Measurements from ENCODE around the gene TRAK1. TPM values are rescaled to one million over a fixed set of nuclear protein-coding genes. Genes with fewer than 3 reads are reported as not detected.

TRAK1 gene
- total RNA-seq, 1 donor from 2014 or later, result 41.7 TPM

GRCh38 chr3:42210726-42211125 is 119.6 kb downstream of the TRAK1 start:
- H3K36me3 ChIP-seq (ENCODE audit: control insufficient read depth, insufficient read depth, low read length), result peaks cover 2% of the 10 kb centered on the region
- no peaks in the 10 kb centered on the region for H3K27me3 ChIP-seq (ENCODE audit: control insufficient read depth, insufficient read depth, low read length)
- H3K4me3 ChIP-seq (ENCODE audit: low read depth, low read length), result no peak overlapping the region
- TF ChIP-seq, protein P1, sequence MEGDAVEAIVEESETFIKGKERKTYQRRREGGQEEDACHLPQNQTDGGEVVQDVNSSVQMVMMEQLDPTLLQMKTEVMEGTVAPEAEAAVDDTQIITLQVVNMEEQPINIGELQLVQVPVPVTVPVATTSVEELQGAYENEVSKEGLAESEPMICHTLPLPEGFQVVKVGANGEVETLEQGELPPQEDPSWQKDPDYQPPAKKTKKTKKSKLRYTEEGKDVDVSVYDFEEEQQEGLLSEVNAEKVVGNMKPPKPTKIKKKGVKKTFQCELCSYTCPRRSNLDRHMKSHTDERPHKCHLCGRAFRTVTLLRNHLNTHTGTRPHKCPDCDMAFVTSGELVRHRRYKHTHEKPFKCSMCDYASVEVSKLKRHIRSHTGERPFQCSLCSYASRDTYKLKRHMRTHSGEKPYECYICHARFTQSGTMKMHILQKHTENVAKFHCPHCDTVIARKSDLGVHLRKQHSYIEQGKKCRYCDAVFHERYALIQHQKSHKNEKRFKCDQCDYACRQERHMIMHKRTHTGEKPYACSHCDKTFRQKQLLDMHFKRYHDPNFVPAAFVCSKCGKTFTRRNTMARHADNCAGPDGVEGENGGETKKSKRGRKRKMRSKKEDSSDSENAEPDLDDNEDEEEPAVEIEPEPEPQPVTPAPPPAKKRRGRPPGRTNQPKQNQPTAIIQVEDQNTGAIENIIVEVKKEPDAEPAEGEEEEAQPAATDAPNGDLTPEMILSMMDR (IDR thresholded peaks at IDR 0.05; ENCODE audit: insufficient read depth, low read length, poor library complexity, severe bottlenecking), result no peak
- no peak for DNase-seq (ENCODE audit: low read depth)

DNA sequence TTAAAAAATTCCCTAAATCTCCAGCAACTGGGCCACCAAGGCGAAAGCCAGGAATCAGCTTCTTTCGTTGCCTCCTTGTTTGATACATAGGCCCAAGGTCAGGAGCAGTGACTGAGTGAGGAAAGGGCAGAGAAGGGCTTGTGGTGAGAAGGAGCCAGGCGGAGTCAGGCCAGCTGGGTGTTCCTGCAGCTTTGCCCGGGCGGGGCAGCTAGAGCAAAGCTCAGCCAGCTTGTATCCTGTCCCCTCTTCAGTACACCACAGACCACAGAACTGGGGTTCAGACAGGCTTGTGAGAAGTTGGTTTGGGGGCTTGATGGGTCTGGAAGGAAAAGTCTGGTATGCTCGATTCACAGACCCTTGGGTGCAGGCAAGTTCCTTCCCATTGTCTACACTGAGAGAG is 122.3 kb downstream of the TRAK1 start:
- Histone ChIP-seq H3K27me3 (ENCODE audit: control insufficient read depth, insufficient read depth, low read length) (no peaks in the 10 kb centered on the region), H3K4me3 (ENCODE audit: low read depth, low read length) (no peak overlapping the region), H3K36me3 (ENCODE audit: control insufficient read depth, insufficient read depth, low read length) (peaks cover 2% of the 10 kb centered on the region)
- no peak for DNase-seq (ENCODE audit: low read depth)
- TF ChIP-seq, protein P1 (IDR thresholded peaks at IDR 0.05; ENCODE audit: insufficient read depth, low read length, poor library complexity, severe bottlenecking), result no peak

DNA sequence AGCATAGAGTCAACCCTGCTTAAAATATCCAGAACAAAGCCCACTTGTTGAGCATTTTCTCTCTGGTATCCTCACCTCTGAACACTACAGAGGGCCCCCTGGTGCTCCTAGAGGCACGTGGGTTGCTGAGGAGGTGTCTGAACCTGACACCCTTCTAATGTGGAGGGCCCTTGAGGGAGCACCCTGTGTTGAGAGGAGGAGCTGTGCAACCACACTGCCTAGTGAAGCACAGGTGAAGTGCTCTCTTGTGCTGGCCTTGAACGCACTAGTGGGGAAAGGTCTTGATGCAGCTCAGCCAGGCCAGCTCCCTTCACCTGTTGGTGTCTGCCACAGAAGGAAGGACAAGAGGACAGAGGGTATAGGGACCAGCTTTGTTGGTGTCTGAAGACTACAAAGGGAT is 122.9 kb downstream of the TRAK1 start:
- DNase-seq (ENCODE audit: low read depth), result no peak
- Histone ChIP-seq H3K27me3 (ENCODE audit: control insufficient read depth, insufficient read depth, low read length) (no peaks in the 10 kb centered on the region), H3K4me3 (ENCODE audit: low read depth, low read length) (no peak overlapping the region), H3K36me3 (ENCODE audit: control insufficient read depth, insufficient read depth, low read length) (peaks cover 2% of the 10 kb centered on the region)
- TF ChIP-seq, protein P1 (IDR thresholded peaks at IDR 0.05; ENCODE audit: insufficient read depth, low read length, poor library complexity, severe bottlenecking), result no peak

GRCh38 chr3:42214565-42215283 is 123.6 kb downstream of the TRAK1 start:
- no peaks in the 10 kb centered on the region for H3K36me3 ChIP-seq (ENCODE audit: control insufficient read depth, insufficient read depth, low read length)
- no peak for DNase-seq (ENCODE audit: low read depth)
- no peak overlapping the region for H3K4me3 ChIP-seq (ENCODE audit: low read depth, low read length)
- TF ChIP-seq, protein P1 (IDR thresholded peaks at IDR 0.05; ENCODE audit: insufficient read depth, low read length, poor library complexity, severe bottlenecking), result no peak
- H3K27me3 ChIP-seq (ENCODE audit: control insufficient read depth, insufficient read depth, low read length), result no peaks in the 10 kb centered on the region

- Histone ChIP-seq H3K36me3 (ENCODE audit: control insufficient read depth, insufficient read depth, low read length) (no peaks in the 10 kb centered on the region), H3K27me3 (ENCODE audit: control insufficient read depth, insufficient read depth, low read length) (no peaks in the 10 kb centered on the region), H3K4me3 (ENCODE audit: low read depth, low read length) (no peak overlapping the region)
- TF ChIP-seq, protein P1 (IDR thresholded peaks at IDR 0.05; ENCODE audit: insufficient read depth, low read length, poor library complexity, severe bottlenecking), result no peak
- no peak for DNase-seq (ENCODE audit: low read depth)
These were observed 125.1 kb downstream of the TRAK1 start for GRCh38 chr3:42216302-42216701.

DNA sequence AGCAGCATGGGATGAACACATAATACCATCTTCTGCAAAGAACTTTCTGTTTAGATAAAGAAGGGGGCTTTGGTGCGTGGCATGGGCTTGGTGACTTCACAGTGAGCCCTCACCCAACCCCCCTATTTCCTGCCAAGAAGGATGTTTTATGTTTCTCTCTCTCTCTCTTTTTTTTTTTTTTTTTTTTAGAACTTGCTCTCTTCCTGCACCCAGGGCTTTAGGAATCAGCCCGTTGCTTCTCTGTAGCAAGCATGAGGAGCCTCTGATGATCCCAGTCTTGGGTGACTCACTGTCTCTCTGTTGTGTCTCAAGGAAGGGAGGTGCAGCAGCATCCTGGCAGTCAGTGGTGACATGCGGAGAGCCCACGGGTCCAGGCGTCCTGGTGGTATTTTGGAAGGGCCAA is 125.8 kb downstream of the TRAK1 start:
- Histone ChIP-seq H3K36me3 (ENCODE audit: control insufficient read depth, insufficient read depth, low read length) (no peaks in the 10 kb centered on the region), H3K4me3 (ENCODE audit: low read depth, low read length) (no peak overlapping the region)
- DNase-seq (ENCODE audit: low read depth), result no peak

More for the DNA sequence above, 125.8 kb downstream of the TRAK1 start:
- no peaks in the 10 kb centered on the region for H3K27me3 ChIP-seq (ENCODE audit: control insufficient read depth, insufficient read depth, low read length)
- TF ChIP-seq, protein P1 (IDR thresholded peaks at IDR 0.05; ENCODE audit: insufficient read depth, low read length, poor library complexity, severe bottlenecking), result no peak
